K562 (cell line): ENCODE data around the gene PFDN2. TPM values are rescaled to one million over a fixed set of nuclear protein-coding genes. Genes with fewer than 3 reads are reported as not detected.

Experiments used
- ASH1L ChIP-seq: fragments of 450-650 bp; IDR thresholded peaks from 2 replicates; pipeline ENCODE4 v1.6.1; 2018; ENCODE audit warnings: borderline replicate concordance, mild to moderate bottlenecking, low read depth; ENCODE audit not compliant: partially characterized antibody
- ATF2 ChIP-seq: sonication (generic); formaldehyde crosslinking; IDR thresholded peaks from 2 replicates; pipeline ENCODE4 v1.8.1; 2022; ENCODE audit warnings: missing genetic modification reagents
- CEBPZ ChIP-seq: fragments of 150-350 bp; IDR thresholded peaks from 2 replicates; pipeline ENCODE4 v1.6.1; 2014; ENCODE audit warnings: low read depth, mild to moderate bottlenecking, low read length, borderline replicate concordance
- DLX4 ChIP-seq: fragments of 250-450 bp; sonication (Bioruptor Pico); IDR thresholded peaks from 2 replicates; pipeline ENCODE4 v1.6.1; 2021; ENCODE audit warnings: mild to moderate bottlenecking
- ILF3 ChIP-seq: fragments of 450-650 bp; IDR thresholded peaks from 2 replicates; pipeline ENCODE4 v1.6.1; 2018; ENCODE audit warnings: antibody characterized with exemption, mild to moderate bottlenecking, moderate library complexity, borderline replicate concordance
- MED1 ChIP-seq: sonication (generic); formaldehyde crosslinking; IDR thresholded peaks from 2 replicates; pipeline ENCODE4 v1.8.1; 2023; ENCODE audit warnings: missing genetic modification reagents, borderline replicate concordance
- NFRKB ChIP-seq: fragments of 450-650 bp; IDR thresholded peaks from 2 replicates; pipeline ENCODE4 v1.6.1; 2016; ENCODE audit warnings: low read depth
- PTTG1 ChIP-seq: fragments of 450-650 bp; IDR thresholded peaks from 2 replicates; pipeline ENCODE4 v1.6.1; 2016; ENCODE audit warnings: low read depth, mild to moderate bottlenecking, missing genetic modification characterization, missing compliant biosample characterization
- PYGO2 ChIP-seq: fragments of 450-650 bp; IDR thresholded peaks from 2 replicates; pipeline ENCODE4 v1.6.1; 2016; ENCODE audit warnings: mild to moderate bottlenecking, missing genetic modification characterization, moderate library complexity, missing compliant biosample characterization
- RNF2 ChIP-seq: sonication (generic); IDR thresholded peaks from 2 replicates; pipeline ENCODE4 v1.6.1; 2016
- SLC30A9 ChIP-seq: fragments of 250-450 bp; sonication (Bioruptor Pico); IDR thresholded peaks from 2 replicates; pipeline ENCODE4 v1.8.0; 2022; ENCODE audit warnings: mild to moderate bottlenecking, moderate library complexity
- SP1 ChIP-seq: sonication (generic); formaldehyde crosslinking; IDR thresholded peaks from 2 replicates; pipeline ENCODE4 v1.8.1; 2022; ENCODE audit warnings: mild to moderate bottlenecking, missing genetic modification reagents
- ZEB2 ChIP-seq: fragments of 450-650 bp; IDR thresholded peaks from 2 replicates; pipeline ENCODE4 v1.6.1; 2016
- ZFP36 ChIP-seq: fragments of 150-350 bp; IDR thresholded peaks from 2 replicates; pipeline ENCODE4 v1.6.1; 2018; ENCODE audit warnings: low read length, low read depth; ENCODE audit not compliant: partially characterized antibody
- ZNF445 ChIP-seq: fragments of 250-450 bp; sonication (Bioruptor Pico); IDR thresholded peaks from 2 replicates; pipeline ENCODE4 v1.4.0; 2020; ENCODE audit warnings: low read depth, mild to moderate bottlenecking, moderate library complexity
- ZNF695 ChIP-seq: fragments of 450-650 bp; formaldehyde crosslinking; IDR thresholded peaks from 2 replicates; pipeline ENCODE4 v1.4.0; 2020; ENCODE audit warnings: mild to moderate bottlenecking, moderate library complexity
- ZSCAN32 ChIP-seq: fragments of 450-650 bp; formaldehyde crosslinking; IDR thresholded peaks from 2 replicates; pipeline ENCODE4 v1.4.0; 2020; ENCODE audit warnings: mild to moderate bottlenecking, moderate library complexity
- polyA plus RNA-seq, 8 experiments: library from polyadenylated mRNA; depleted of rRNA in 4 of 8; stranded (reverse) in 5 of 8; unstranded in 3 of 8; fragments of >200 nt; fragmentation: Nextera tagmentation in 2 of 8; fragmentation: Illumina TruSeq in 1 of 8; extraction: Ambion mirVana in 2 of 8; extraction: Trizol in 1 of 8; gene quantifications; 2 replicates each; pipeline versions ENCODE4 v1.2.1 to v1.2.3, GENCODE V29; 2011 to 2014; ENCODE audit warnings: inconsistent platforms in 1 of 8, missing spikeins in 1 of 8
- total RNA-seq, 7 experiments: library from RNA; depleted of rRNA in 6 of 7; stranded (reverse); fragments of >200 nt in 6 of 7; fragmentation: Illumina TruSeq in 2 of 7; extraction: Trizol in 2 of 7; gene quantifications; 2 replicates each; pipeline versions ENCODE4 v1.2.1 to v1.2.3, GENCODE V29; 2011 to 2021; ENCODE audit warnings: low replicate concordance in 1 of 7
- TF ChIP-seq, protein P1 (sequence below), 2 experiments: IDR thresholded peaks in 1 of 2; conservative IDR thresholded peaks in 1 of 2; 2 replicates each; pipeline ENCODE4 v1.6.1; 2016; ENCODE audit warnings: low read depth in 2 of 2, mild to moderate bottlenecking in 1 of 2, missing compliant biosample characterization in 1 of 2, missing genetic modification characterization in 1 of 2, moderate library complexity in 1 of 2

The PFDN2 gene
- total and polyA plus RNA-seq, 9 of the 15 experiments (the other 6 are each of a cell fraction or from before 2014, with no cell fraction given) = 50.2 to 361 (median 144) TPM

GRCh38 chr1:161131523-161132409 is 13.9 kb upstream of the PFDN2 start (continued):
- no peak for TF ChIP-seq SP1
- TF ChIP-seq, protein P1, sequence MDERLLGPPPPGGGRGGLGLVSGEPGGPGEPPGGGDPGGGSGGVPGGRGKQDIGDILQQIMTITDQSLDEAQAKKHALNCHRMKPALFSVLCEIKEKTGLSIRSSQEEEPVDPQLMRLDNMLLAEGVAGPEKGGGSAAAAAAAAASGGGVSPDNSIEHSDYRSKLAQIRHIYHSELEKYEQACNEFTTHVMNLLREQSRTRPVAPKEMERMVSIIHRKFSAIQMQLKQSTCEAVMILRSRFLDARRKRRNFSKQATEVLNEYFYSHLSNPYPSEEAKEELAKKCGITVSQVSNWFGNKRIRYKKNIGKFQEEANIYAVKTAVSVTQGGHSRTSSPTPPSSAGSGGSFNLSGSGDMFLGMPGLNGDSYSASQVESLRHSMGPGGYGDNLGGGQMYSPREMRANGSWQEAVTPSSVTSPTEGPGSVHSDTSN (CRISPR knock-in tag; IDR thresholded peaks at IDR 0.05; ENCODE audit: low read depth) = no peak
- TF ChIP-seq, protein P1 (tag; conservative IDR thresholded peaks at IDR 0.05; ENCODE audit: low read depth) = no peak
- no peak for TF ChIP-seq SLC30A9
- TF ChIP-seq ZSCAN32 (CRISPR knock-in tag) = no peak
- TF ChIP-seq ZFP36 = no peak
- TF ChIP-seq DLX4 = no peak
- TF ChIP-seq ASH1L = peak; percentile 40
- TF ChIP-seq NFRKB = peak; percentile 23; the same call in 1 of the 2 replicates
- 0 out of 2 replicates have a peak, but pooled peaks have one; percentile 59 for TF ChIP-seq ZEB2
- no peak for TF ChIP-seq CEBPZ
- no peak for TF ChIP-seq ATF2
- no peak for TF ChIP-seq RNF2
- no peak for TF ChIP-seq ZNF695 (CRISPR knock-in tag)
- no peak for TF ChIP-seq ZNF445 (CRISPR knock-in tag)
- TF ChIP-seq MED1 = no peak
- no peak for TF ChIP-seq PYGO2 (tag)
- no peak for TF ChIP-seq PTTG1 (tag)
- no peak for TF ChIP-seq ILF3
